Activated CD4-positive, alpha-beta T cell treated with anti-CD3 and anti-CD28 coated beads, Interleukin-2, amount 50 U/mL, for 16 hours (primary cell): ENCODE results near the gene MGAT4A.
A peak's percentile ranks its signal among the peaks of the same experiment; 100 is the strongest.

ENCODE experiments used
- DNase-seq: peaks from one replicate; pipeline ENCODE4 v3.0.0-alpha.2; 2020

MGAT4A gene

GRCh38 chr2:98649992-98650375, 80.9 kb downstream of the MGAT4A start:
- no peak for DNase-seq

DNA sequence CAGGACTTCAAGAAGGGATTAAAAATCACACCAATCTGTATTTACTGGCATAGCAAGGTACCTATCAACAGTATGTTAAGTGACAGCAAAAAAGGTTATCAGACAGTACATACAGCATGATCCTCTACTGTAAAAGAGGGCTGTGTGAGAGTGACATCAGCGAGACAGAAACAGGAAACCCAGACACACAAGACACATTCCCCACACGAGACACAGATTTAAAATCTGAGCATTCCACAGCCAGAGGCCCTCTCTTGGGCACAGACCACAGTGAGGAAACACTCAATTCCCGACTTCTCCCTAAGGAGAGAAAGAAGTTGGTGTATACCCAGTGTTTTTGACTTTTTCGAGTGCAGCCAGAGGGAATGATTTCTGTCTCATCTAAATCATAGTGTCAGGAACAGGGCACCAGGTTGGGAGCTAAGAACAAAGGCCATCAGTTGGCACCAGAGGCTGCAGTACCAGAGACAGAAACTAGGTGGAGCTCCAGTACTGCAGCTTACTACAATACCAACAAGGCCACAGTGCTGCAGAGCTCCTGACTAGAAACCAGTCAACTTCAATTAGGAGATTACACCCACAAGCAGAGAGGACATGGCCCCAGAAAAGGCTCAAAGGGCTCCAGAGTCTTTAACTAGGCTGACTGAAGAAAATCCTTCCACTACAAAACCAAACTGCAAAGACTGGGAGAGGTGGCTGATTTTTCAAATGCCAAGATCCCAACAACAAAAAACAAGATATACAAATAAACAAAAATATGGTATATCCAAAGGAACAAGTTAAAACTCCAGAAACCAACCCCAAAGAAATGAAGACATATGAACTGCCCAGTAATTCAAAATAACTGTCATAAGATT, 81.6 kb downstream of the MGAT4A start:
- peak; percentile 86 for DNase-seq

DNA sequence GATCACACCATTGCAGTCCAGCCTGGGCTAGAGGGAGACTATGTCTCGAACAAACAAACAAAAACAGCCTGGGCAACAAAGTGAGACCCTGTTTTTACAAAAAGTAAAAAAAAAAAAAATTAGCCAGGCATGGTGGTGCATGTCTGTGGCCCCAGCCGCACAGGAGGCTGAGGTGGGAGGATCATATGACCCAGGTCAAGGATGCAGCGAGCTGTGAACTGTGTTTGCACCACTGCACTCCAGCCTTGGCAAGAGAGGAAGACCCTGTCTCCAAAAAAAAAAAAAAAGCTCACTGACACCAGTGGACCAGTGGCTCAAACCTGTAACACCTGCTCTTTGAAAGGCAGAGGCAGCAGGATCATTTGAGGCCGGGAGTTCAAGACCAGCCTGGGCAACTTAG, 82.5 kb downstream of the MGAT4A start:
- no peak for DNase-seq

GRCh38 chr2:98647636-98648035, 83.3 kb downstream of the MGAT4A start:
- no peak for DNase-seq

DNA sequence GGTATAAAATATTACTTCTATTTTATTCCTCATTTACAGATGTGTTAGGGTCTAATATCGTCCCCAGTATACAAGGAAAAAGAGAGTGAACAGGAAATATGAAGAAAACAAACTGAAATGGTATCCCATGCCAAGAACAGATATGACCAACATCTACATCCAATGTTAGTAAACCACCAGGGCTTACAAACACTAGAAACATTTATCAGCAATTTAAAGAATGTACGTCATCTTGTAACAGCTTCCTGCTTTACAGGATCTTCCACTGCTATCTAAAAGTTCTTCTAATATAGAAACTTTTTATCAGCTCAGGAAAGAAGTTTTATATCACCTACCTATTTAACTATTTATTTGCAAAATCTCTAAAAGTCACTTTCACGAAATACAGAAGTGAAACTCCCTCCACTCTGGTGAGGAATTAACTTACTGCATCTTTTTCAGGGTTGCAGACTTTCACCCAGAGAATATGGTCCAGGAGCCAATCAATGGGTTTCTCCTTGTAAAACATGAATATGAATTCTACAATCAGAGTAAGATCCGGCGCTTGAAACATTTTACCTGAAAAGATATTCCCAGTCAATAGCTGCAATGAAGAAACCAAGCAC, 87.3 kb downstream of the MGAT4A start:
- DNase-seq: no peak

DNA sequence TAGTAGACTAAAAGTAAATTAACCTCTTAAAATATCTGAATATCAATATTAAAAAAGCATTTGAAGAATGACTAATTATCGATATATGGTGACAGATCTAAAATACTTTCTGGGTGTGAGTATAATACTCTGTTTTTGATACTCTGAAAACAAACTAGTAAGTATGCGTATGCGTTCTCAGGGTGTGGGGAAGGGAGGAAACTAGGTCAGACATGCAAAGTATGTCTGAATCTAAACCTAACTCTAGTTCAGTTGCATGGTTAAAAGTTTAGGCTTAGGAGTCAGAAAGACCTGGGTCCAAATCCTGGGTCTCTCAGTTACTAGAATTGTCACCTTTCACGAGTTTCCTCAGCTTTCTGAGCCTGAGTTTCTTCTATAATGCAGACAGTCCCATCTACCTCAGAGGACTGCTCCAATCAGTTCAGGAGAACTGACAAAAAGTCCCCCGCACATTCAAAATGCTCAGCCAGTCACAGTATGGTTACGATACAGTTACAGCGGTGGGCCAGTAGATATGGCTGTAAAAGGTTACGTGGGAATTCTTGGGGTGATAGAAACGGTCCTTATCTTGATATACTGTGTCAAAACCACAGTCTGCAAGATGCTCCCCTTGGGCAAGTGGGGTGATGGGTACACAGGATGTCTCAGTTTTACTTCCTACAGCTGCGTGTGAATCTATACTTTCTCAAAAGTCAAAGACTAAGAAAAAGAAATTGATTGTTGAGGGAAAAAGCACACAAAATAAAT, 93.4 kb downstream of the MGAT4A start:
- DNase-seq: peak; percentile 75

DNA sequence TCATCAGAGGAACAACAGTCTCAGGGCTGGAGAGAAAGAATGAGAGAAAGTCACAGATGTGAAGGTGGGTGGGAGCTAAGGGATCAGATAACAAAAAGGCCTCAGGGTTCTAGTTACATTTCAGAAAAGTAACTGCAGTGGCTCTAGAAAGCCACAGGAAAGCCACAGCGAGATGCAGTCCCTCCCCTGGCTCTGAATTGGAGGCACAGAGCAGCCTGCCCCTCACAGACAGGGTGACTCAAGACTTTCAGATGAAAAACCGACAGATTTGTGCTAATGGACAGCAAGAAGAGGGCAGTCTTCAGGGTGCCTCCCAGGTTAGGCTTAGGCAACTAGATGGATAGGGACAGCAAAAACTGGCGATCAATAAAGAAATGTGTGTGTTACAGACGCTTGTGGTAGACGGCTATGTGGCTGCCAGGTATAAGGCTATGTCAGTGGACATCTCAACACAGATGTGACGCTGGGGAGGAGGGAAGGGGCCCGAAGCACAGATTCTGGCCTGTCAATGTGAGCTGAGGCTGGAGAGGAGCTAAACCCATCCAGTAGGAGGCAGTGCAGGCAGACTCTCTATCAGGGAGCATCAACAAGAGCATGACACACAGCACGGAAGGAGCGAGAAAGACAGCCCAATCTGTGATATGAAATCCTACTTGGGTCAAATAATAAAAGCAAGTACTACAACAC, 96.4 kb downstream of the MGAT4A start:
- peak; percentile 49 for DNase-seq

DNA sequence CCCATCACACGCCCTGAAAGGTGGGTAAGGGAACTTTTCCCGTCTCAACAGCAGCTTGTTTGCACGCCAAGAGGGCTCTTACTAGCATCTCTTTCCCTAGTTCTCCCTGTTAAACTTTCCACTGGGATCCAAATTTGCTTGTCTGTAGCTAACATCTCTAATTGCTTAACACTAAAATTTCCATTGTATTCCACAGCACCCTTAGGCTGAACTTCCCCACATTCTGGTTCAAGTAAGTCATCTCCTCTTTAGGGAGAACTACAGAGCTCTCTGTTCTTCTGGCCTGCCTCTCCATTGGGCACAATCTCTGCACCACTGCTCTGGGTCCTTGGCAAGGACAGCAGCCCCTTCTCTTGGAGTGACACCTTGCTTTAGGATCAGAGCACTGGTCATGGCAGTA, 98.6 kb downstream of the MGAT4A start:
- no peak for DNase-seq

- DNase-seq: no peak
Observed at GRCh38 chr2:98623657-98624056, 107.3 kb downstream of the MGAT4A start.

- DNase-seq: no peak
Observed at GRCh38 chr2:98617149-98617548, 113.8 kb downstream of the MGAT4A start.

GRCh38 chr2:98615481-98615880, 115.5 kb downstream of the MGAT4A start:
- no peak for DNase-seq

- no peak for DNase-seq
Observed at GRCh38 chr2:98614024-98614739, 116.8 kb downstream of the MGAT4A start.

DNA sequence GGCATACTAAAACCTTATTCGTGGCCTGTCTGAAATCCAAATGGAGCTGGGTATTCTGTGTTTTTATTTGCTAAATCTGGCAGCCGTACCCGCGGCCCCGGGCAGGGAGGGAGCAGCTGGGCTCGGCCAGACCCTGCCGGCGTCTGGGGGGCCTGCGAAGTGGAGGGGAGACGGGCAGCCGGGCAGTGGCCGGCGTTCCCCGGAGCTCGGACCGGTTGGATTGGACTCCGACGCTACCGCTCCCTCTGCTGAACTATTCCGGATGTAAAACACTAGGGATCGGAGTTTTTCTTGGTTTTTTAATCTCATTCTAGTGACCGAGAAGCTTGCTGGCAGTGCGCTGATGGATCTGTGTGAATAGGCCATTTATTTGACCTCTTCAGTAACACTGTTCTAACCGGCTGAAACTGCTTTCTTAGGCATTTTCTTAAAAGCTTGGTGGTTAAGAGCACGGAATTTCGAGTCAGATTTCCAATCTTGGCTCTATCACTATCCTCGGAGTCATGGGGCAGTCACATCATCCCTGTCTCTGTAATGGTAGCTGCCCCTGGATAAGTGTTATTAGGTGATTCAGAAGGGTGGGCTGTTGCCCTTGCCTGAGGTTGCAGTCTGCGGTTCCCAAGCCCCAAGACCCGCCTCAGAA, 121.8 kb downstream of the MGAT4A start:
- no peak for DNase-seq

DNA sequence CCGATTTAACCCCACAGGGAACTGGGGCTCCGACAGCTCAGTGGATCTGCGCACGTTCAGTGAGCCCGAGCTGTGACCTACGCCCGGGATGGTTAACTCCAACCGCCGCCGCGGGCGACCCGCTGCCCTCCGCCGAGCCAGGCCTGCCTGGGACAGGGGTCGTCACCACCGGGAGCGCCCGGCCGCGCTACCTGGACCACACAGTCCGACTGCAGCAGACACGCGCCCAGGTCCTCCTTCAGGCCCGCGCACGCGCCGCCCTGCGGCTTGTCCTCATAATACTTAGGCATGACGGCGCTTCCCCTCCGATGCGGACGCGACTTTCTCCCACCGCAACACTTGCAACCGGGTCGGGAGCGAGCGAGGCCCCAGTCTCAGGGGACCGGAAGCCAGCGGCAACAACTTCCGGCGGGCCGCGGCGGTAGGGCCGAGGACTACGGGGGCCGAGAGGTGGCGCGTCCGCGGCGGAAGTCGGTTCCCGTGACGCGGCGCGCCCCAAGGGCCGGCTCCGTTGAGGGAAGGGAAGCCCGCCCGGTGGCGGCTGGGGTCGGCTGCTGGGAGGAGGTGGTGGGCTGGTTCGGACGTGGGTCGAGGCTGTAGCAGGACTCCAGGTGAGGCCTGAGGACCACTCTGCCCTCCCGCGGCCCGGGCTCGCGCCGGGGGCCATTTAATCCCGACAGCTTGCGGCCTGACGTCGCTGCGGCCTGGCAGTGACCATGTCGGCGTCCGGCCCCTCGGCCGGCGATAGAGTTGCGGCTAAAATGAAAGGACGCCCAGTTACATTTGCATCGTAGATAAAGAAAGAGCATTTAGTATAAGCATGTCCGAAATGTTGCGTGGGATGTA, 122.6 kb downstream of the MGAT4A start, which contains the start of the genes COA5 and UNC50:
COA5 (minus strand) TSS at position 397 of the 846 bp plus-strand sequence; CDS start at position 290, 107 bp downstream.
UNC50 (plus strand) TSS at position 474 of the 846 bp plus-strand sequence. CDS start 1,171 bp downstream, outside the sequence.
- peak; percentile 92 for DNase-seq

DNA sequence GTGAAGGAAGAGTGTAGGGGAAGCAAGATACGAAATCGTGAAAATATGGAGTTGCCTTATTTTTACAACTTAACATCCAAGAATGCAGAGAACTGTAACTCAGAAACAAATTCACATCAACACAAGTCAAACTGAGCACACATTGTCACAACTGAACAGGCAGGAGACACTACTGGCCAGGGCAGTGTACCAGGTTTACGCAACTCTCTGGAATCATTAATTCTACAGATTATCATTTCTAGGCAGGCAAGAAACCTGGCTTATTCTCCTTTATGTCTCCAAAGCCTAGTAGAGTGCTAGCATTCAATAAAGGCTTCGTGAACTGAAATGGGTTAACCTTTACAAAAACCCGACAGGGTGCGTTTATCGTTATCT, 123.2 kb downstream of the MGAT4A start:
- DNase-seq: no peak

- DNase-seq: no peak
Observed at GRCh38 chr2:98607104-98607503, 123.8 kb downstream of the MGAT4A start.

DNA sequence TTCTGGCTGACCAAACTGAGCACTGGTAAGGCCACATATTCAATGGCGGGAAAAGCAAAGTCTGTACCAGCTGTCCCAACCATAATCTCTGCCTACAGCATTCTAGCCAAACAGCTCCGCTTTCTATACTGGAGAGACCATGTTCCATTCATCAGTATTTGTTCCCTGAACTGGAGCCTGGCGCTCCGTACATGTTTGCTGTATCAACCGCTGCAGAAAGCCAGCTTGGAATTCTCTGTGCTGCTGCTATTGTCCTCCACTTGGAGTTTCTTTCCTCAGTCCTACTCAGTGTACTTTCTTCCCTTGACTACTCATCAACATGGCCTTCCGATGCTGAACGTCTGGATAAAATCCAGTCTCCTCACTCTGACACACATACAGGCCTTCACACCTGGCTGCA, 124.5 kb downstream of the MGAT4A start:
- DNase-seq: no peak

- DNase-seq: no peak
Observed at GRCh38 chr2:98605076-98605475, 125.9 kb downstream of the MGAT4A start.

DNA sequence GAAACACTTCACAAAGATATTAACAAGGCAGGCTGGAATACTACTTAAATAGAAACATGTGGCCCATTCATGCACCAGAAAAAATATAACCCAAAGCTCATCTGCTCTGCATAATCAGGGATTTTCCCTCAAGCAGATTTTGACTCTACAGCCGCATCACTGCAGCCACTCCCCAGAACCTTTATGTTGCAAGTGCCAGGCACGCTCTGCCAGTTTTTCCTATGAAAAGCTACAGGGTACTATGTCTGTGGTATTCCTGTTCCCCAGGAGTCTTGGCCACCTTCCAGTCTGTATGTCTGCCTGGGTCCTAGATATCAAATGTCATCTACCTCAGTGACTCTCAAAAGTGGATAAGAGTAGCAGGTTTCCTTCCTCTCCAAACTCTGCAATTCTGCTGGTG, 126.4 kb downstream of the MGAT4A start:
- DNase-seq: no peak

DNA sequence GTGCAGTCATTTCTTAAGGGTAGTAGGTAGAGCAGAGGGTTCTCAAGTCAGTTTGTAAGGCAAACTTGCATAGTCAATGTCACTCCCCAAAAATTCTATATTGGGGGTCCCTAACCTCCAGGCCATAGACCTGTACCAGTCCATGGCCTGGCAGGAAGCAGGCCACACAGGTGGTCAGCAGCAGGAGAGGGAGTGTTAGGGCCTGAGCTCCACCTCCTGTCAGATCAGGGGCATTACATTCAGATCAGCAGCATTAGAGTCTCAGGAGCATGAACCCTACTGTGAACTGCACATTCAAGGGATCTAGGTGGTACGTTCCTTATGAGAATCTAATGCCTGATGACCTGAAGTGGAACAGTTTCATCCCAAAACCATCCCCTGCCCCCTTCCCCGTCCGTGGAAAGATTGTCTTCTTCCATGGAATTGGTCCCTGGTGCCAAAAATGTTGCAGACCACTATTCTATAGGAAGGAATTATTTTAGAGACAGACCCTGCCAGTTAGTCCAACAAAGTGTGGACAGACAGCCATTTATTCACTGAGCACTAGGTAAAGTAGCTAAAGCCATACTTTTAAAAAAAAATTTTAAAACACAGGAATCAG, 129.3 kb downstream of the MGAT4A start:
- peak; percentile 42 for DNase-seq
